NCI-H1105 treated with DMSO at 0.1 percent for 48 hours (cell line): ENCODE data around the gene AIPL1.

Experiments
- DNase-seq: peaks from one replicate; lab custom pipeline; 2025; lab: John Stamatoyannopoulos, UW

Gene AIPL1

DNA sequence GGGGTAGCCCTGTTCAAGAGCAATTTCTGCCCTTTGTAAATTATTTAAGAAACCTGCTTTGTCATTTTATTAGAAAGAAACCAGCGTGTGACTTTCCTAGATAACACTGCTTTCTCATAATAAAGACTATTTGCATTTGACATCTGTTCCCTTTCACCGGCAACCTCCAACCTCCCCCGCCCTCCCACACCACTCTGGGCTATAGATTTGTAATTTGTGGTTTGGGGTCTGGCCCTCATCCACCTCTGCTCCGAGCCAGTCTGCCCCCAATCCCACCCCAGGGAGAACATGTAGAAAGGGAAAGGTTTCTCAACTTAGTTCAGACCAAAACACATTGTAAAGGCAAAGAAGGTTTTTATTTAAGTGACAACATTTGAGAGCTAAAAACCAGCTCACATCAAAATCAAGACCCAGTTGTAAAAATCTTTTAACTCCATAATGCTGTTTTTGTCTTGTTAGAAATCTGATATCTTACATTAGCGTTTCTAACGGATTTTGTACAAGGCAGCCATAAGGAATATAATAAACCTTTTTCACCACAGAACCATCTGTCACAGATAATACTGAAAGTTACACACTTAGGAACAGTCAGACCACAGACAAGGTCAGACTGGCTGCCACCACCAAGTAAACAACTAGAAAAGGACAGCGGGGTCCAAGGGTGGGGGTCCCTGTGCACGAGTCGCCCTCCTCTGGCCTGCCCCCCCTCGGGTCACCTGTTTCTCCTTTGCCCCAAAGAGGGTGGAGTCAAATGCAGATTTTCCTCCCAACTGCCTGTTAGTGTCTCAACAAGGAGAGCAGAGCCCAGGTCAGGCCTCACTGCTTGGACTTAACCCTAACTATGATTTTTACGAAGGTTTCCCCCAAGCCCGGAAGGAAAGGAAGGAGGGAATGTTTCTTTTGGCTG lies 16.3 kb upstream of the AIPL1 start:
- DNase-seq, result no peak

- no peak for DNase-seq
These were observed 14.4 kb upstream of the AIPL1 start for GRCh38 chr17:6449307-6449706.

DNA sequence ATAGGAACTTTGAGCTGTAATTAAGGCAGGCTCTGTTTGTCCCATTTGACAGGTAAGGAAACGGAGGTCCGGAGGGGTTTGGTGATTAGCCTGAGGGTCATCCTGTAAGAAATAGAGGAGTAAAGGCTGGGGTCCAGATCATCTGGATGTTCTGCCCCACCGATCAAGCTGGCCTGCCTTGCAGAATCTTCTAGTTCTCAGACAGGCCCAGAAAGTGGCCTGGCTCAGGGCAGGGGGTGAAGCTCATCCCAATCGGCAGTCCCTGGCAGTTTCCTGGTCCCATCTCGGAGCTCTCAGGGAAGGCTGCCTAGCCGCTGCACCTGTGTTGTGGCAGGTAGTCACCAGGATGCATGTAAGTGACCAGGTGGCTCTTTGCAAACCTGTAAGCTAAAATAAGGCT lies 13.6 kb upstream of the AIPL1 start:
- no peak for DNase-seq

DNA sequence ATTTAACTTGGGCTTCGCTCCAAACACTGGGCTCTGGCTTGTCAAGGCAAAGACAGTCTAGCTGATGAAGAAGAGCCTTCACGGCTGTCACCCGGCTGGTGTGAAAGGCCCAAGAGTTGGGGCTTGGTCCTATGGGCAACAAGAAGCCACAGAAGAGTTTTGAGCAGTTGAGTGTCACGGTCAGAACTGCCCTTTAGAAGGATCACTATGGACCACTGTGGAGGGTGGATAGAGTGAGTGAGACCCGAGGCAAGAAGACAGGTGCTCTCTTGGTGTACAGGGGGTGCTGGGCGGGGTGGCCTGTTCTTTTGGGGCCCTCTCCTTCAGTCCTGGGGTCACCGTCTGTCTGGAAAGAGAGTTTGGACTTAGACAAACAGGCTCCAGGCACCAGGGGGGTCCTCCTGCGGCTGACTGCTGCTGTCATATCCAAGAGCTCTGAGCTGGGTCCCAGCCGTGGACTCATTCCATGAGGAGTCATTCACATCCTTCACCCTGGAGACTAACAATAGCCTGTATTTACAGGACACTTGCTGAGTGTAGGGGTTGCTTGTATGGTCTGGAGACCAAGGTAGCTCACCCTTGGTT lies 11.7 kb upstream of the AIPL1 start:
- no peak for DNase-seq

DNA sequence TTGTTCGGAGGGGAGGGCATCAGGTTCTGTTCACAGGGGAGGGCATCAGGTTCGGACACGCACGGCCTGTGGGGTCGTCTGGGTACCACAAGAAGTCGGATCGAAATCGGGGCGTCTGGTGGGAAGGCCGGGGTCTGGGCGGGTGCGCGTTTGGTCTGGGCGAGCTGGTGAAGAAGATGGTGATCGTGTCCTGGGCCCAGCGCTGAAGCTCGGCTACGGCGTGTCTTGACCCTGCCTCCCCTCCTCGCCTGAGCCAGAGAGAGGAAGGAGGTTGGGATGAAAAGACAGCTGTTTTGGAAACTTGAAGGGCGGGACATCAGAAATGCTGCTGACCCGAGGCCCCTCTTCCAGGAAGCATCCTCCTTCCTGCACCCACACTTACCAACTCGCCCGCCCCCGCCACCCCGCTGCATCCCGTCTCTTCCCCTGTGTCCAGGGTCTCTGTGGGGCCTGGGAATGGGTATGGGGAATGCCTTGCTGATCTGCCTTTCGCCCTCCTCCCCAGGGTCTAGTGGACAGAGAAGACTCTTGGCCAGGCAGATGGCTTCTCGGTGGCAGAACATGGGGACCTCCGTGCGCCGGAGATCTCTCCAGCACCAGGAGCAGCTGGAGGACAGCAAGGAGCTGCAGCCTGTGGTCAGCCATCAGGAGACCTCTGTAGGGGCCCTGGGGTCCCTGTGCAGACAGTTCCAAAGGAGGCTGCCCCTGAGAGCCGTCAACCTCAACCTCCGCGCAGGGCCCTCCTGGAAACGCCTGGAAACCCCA lies 9.8 kb upstream of the AIPL1 start:
- DNase-seq, result no peak

DNA sequence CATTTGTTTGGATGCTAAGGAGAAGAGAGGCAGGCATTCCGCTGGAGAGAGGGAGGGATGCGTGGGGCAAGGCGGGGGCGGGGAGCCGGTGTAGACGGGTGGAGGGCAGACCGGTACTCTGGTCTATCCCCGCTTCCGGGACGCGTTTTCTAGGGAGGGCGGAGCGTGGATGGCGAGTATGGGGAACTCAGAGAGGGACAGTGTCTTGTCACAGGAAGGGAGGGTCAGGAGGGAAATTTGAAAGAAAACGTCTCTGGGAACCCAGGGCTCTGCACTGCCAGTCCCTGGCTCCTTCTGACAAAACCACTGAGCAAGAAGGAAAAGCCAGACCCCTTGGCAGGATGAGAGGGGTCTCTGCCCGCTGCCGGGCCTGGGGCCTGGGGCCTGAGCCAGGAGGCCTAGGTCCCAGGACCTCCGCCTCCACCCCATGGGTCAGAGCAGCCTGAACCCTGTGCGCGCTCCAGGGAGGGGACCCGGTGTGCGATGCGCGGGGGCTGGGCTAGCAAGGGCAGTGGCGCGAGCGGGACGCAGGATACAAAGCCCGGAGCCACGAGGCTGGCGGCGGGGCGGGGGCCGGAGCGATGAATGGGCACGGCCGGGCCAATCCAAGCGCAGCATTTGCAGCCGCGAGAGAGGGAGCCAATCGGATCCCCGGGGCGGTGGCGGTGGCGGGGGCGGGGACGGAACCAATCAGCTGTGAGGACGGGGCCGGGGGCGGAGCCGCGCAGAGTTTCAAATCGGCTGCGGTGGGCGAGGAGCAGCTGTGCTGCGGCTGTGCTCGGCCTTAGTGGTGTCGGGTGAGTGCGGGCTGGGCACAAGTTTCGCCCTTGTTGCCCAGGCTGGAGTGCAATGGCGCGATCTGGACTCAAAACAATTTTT lies 9.0 kb upstream of the AIPL1 start, which contains the start of gene PIMREG:
Gene PIMREG, plus strand, starts transcription at position 764 of the 879 bp plus-strand sequence. CDS start 656 bp downstream, outside the sequence.
- DNase-seq, result peak; percentile 97

DNA sequence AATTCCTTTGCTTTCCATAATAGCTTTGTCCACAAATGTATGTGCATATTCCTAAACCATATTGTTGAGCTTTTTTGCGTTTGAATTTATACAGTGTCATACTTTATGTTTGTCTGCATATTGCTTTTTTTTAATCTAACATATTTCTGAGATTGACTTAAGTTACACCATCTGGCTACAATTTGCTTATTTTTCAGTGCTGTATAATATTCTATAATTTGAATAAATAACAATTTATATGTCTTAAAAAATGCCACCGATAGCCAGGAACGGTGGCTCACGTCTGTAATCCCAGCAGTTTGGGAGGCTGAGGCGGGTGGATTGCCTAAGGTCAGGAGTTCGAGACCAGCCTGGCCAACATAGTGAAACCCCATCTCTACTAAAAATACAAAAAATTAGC lies 7.9 kb upstream of the AIPL1 start:
- no peak for DNase-seq

- no peak for DNase-seq
These were observed 5.0 kb upstream of the AIPL1 start for GRCh38 chr17:6439951-6440350.

GRCh38 chr17:6437956-6438355 lies 3.0 kb upstream of the AIPL1 start:
- no peak for DNase-seq

DNA sequence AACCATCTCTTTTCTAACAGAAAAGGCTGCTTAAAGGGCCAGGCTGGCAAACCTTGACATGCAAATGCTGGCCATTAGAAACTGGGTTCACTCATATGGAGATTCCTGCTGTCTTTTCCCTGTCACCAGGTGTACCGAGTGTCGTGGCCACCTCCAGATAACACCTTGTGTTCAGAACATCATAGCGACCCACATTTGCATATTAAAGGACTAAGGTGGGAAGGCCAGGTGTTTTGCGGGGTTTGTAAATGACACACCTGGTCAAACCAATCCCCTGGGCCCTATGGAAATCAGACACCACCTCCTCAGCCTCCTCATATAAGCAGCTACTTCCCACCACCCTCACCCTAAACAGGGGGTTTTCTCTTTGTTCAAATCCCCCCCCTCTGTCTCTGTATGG lies 2.5 kb upstream of the AIPL1 start:
- DNase-seq, result peak; percentile 10

DNA sequence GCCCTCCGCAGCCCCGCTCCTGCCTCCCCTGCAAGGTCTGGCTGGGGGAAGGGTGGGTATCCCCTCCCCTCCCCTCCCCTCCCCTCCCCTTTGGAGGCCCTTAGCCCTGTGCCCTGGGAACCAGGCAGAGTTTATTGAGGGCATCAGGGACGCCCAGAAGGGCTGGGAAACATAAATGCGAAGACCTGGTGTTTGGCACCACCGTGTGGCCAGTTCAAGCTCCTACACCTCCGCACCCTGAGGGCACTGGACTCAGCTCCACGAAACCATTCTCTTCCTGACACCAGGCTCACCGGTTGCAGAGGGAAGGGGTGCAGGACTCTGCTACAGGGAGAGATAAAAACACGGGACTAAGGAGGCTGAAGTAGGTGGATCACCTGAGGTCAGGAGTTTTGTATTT lies 1.0 kb upstream of the AIPL1 start:
- DNase-seq, result peak; percentile 64

DNA sequence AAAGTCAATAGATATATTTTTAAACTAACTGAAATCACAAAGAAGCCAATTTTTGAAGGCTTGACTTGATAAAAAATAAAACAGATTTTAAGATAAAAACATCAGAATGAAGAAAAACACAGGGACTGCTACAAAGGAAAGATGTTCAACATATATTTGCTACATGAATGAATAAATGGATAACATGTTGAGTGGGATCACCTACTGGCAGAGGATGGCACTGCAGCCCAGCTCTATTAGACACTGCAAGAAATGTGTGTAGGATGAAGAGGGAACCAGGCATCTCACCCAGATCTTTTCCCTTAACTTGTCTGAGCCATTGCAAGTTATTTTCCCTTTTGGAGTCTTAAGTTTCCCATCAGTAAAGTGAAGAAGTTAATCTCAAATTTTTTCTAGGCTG lies 4.2 kb downstream of the AIPL1 start:
- DNase-seq, result no peak

DNA sequence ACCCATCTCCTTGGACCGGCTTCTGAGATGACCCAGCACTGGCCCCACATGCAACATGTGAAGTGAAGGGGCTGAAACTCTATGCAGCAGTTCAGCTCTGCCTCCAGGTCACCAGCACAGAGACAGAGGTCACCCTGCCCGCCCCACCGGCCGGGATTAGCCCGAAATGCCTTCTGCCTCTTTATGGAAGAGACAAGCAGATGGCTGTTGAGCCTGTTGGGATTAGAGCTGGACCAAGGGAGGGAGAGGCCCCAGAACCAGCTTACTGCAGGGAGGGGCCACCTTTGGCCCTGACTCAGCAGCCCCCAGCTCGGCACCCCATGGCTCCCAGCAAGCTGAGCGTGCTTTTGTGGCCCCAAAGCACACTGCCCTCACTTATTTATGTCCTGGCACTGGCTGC lies 5.7 kb downstream of the AIPL1 start:
- no peak for DNase-seq

DNA sequence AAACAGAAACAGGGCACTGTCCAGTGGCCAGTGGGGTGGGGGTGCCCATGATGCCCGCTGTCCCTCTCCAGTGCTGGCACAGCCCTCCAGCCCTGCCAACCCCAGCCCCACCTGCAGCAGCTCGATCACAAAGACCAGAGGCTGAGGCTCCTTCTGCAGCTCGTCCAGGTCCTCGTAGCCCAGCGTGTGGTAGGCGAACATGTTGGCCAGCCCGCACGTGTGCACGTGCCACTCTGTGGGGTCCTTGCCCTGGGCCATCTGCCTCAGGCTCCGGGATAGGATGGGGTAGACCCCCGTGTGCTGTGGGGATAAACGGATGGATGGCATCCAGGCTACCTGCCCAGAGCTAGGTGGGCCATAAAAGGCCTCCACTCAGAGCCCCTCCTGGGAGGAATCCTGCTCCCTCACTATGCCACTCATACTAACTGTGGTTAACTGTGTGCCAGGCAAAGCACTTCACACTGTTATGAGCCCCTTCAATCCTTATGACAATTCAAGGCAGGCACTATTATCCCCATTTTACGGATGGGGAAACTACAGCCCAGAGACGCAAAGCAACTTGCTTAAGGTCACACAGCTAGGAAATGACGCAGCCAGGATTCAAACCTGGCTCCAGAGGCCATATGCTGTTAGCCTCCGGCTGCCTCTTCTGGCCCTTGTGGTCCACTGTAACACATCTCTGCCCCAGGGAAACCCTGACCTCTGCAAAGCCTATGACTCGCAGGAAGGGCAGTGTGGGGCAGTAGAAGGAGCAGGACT lies 6.5 kb downstream of the AIPL1 start:
- DNase-seq, result no peak

GRCh38 chr17:6427279-6427781 lies 7.6 kb downstream of the AIPL1 start:
- no peak for DNase-seq

DNA sequence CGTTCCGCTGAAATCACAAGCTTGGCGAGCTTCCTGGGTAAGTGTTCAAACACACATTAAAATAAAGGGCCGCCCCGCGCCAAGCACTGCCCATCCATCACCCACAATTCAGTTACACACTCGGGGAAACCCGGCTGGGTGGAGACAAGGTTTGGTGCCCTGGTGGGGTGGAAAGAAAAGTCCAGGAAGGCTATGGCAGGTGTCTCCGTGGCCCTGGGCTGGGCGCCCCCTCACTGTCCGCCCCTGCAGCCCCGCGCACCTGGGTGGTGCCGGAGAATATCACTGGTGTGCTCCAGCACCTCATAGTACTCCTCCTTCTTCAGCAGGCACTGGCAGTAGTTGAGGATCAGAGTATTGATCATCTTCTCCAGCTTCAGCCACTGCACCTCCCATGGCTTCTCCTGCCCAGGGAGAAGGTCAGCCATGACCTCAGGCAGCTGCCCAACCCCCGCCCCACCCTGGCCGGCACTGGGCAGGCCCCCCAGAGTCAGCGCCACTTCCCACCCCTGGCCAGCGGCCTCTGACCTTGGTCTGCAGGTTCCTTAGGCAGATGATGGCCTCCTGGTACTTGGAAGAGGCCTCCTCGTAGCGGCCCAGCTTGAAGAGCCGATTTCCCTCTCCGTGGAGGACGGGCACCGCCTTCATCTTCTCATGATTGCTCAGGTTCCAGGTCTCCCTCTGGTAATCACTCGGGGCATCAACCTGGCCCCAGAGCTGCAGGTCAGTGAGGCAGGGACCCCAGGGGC lies 8.4 kb downstream of the AIPL1 start:
- DNase-seq, result no peak

- DNase-seq, result no peak
These were observed 9.5 kb downstream of the AIPL1 start for GRCh38 chr17:6425407-6425806.

- DNase-seq, result no peak
These were observed 11.0 kb downstream of the AIPL1 start for GRCh38 chr17:6423931-6424330.

DNA sequence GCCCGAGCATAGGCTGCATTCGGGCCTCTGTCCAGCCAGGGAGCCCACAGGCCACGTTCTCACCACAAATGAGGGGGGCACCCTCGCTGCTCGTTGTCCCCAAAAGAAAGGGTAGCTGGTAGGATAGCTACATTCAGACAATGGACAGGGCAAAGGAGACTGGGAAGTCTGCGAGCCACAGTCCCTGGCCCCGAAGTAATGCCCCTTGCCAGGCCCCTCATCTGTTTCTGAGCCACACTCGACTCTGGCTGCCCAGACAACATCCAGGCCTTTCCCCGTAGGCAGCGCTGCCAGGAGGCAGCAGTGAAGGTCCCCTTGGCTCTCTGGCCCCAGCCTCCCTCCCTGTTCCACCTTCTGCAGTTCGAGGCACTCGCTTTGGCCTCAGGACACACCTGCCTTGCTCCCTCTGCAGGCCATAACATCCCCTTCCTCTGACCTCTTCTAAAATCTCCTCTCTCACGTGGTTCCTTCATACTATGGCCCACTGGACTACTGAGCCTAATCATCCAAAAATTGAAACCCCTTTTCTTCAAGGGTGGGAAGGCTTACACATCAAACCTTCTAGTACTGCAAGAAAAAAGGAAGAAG lies 12.2 kb downstream of the AIPL1 start:
- DNase-seq, result no peak
